NCI-H345 treated with DMSO at 0.1 percent for 48 hours (cell line): ENCODE data around the gene PIK3CA.
"Not testable (repeated sequence)": the region's sequence is repeated elsewhere in the genome, so short reads cannot be mapped to it uniquely, and the experiment has no call there.

Experiments used
- DNase-seq: peaks from one replicate; lab custom pipeline; 2025; ENCODE audit not compliant: unreplicated experiment; lab: John Stamatoyannopoulos, UW

PIK3CA gene

GRCh38 chr3:179260949-179261765, 113.0 kb downstream of the PIK3CA start:
- DNase-seq, result peak; percentile 47

- no peak for DNase-seq
These were observed 115.0 kb downstream of the PIK3CA start for GRCh38 chr3:179263134-179263533.

GRCh38 chr3:179264449-179264848, 116.3 kb downstream of the PIK3CA start:
- no peak for DNase-seq

GRCh38 chr3:179265092-179265491, 116.9 kb downstream of the PIK3CA start:
- no peak for DNase-seq

GRCh38 chr3:179265875-179266274, 117.7 kb downstream of the PIK3CA start:
- no peak for DNase-seq

- no peak for DNase-seq
These were observed 118.6 kb downstream of the PIK3CA start for GRCh38 chr3:179266701-179267211.

- no peak for DNase-seq
These were observed 120.4 kb downstream of the PIK3CA start for GRCh38 chr3:179268400-179269051.

GRCh38 chr3:179269152-179269707, 121.1 kb downstream of the PIK3CA start:
- no peak for DNase-seq

GRCh38 chr3:179272385-179272784, 124.2 kb downstream of the PIK3CA start:
- DNase-seq, result no peak

- DNase-seq, result not testable (repeated sequence)
These were observed 126.3 kb downstream of the PIK3CA start for GRCh38 chr3:179274434-179274833.

GRCh38 chr3:179276001-179276400, 127.8 kb downstream of the PIK3CA start:
- DNase-seq, result no peak

- DNase-seq, result no peak
These were observed 128.6 kb downstream of the PIK3CA start for GRCh38 chr3:179276743-179277142.

- DNase-seq, result no peak
These were observed 130.0 kb downstream of the PIK3CA start for GRCh38 chr3:179278151-179278550.

- no peak for DNase-seq
These were observed 131.0 kb downstream of the PIK3CA start for GRCh38 chr3:179278932-179279693.

GRCh38 chr3:179279837-179280236, 131.7 kb downstream of the PIK3CA start:
- no peak for DNase-seq

- DNase-seq, result no peak
These were observed 133.7 kb downstream of the PIK3CA start for GRCh38 chr3:179281825-179282224.

GRCh38 chr3:179286331-179286730, 138.2 kb downstream of the PIK3CA start:
- no peak for DNase-seq

- no peak for DNase-seq
These were observed 140.7 kb downstream of the PIK3CA start for GRCh38 chr3:179288845-179289244.

GRCh38 chr3:179289295-179289694, 141.1 kb downstream of the PIK3CA start:
- DNase-seq, result no peak
